Measurements from ENCODE around the gene NSD1. TPM values are rescaled to one million over a fixed set of nuclear protein-coding genes. Genes with fewer than 3 reads are reported as not detected.

NSD1 gene
- total RNA-seq, 2 donors from 2014 or later, result 150 to 190 TPM

DNA sequence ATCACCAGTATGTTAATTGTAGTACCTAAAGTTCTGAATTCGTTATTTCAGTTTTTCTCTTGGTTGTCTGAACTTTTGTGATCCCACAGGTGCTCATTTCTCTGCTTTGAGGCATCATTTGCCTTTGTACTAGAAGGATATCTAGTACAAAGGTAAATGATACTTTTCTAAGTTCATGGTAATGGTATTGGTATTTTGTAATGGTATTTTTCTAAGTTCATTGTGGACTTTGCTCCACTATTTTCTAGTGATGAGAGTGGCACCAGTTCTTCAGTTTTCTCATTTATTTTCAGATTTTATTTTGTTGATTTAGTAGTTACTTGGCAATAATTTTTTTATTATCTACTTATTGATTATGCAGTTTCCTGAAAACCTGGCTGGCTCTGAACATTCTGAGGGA is 127.9 kb downstream of the NSD1 start:
- Mint-ChIP-seq H3K9me3 (no peaks in the 10 kb centered on the region), H3K36me3 (ENCODE audit: low read depth) (peaks cover 87% of the 10 kb centered on the region), H3K27me3 (ENCODE audit: insufficient read depth) (no peaks in the 10 kb centered on the region), H3K4me3 (no peak overlapping the region), H3K27ac (peak overlapping the region; percentile 14), H3K4me1 (no peaks in the 10 kb centered on the region)
- no peaks in the 10 kb centered on the region for H3K4me1 ChIP-seq (ENCODE audit: control insufficient read depth, insufficient read depth, low read length)
- no peak overlapping the region for H3K27ac ChIP-seq (ENCODE audit: low read depth, low read length)
- H3K4me3 ChIP-seq (ENCODE audit: low read length), result no peak overlapping the region
- 96% methylated on average over 1 of the region's 1 CpG; no CpG with 5 or more reads in 1 of the 2 experiments for WGBS, 2 experiments (ENCODE audit: insufficient coverage in 1 of 2, insufficient read length in 1 of 2)
- H3K9me3 ChIP-seq (ENCODE audit: control insufficient read depth, low read length), result no peaks in the 10 kb centered on the region
- H3K36me3 ChIP-seq (ENCODE audit: control insufficient read depth, insufficient read depth, low read length), result peaks cover 95% of the 10 kb centered on the region
- TF ChIP-seq, protein P1, sequence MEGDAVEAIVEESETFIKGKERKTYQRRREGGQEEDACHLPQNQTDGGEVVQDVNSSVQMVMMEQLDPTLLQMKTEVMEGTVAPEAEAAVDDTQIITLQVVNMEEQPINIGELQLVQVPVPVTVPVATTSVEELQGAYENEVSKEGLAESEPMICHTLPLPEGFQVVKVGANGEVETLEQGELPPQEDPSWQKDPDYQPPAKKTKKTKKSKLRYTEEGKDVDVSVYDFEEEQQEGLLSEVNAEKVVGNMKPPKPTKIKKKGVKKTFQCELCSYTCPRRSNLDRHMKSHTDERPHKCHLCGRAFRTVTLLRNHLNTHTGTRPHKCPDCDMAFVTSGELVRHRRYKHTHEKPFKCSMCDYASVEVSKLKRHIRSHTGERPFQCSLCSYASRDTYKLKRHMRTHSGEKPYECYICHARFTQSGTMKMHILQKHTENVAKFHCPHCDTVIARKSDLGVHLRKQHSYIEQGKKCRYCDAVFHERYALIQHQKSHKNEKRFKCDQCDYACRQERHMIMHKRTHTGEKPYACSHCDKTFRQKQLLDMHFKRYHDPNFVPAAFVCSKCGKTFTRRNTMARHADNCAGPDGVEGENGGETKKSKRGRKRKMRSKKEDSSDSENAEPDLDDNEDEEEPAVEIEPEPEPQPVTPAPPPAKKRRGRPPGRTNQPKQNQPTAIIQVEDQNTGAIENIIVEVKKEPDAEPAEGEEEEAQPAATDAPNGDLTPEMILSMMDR (conservative IDR thresholded peaks at IDR 0.05), result no peak
- H3K27me3 ChIP-seq (ENCODE audit: control insufficient read depth, insufficient read depth, low read length, poor library complexity, severe bottlenecking), result no peaks in the 10 kb centered on the region
- no peak overlapping the region for H3K9ac ChIP-seq (ENCODE audit: extremely low read depth, low read length, poor library complexity, severe bottlenecking)
- DNase-seq, result no peak

DNA sequence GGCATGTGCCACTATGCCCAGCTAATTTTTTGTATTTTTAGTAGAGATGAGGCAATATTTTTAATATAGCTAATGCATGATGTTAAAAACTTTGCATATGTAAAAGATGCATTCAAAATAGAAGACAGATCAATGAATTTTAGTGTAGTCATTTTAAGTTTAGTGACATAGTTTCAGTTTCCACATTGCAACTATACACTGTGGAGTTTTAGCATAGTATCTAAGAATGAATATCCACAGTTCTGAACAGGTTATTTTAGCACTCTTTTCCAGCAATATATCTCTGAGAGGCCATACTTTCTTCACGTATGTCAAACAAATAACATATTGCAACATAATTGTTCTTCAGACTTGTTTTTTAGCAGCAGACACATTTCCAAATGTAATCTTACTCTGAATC is 130.6 kb downstream of the NSD1 start:
- TF ChIP-seq, protein P1 (conservative IDR thresholded peaks at IDR 0.05), result no peak
- Histone ChIP-seq H3K4me3 (ENCODE audit: low read length) (no peak overlapping the region), H3K9me3 (ENCODE audit: control insufficient read depth, low read length) (no peaks in the 10 kb centered on the region), H3K27ac (ENCODE audit: low read depth, low read length) (no peak overlapping the region), H3K27me3 (ENCODE audit: control insufficient read depth, insufficient read depth, low read length, poor library complexity, severe bottlenecking) (no peaks in the 10 kb centered on the region), H3K4me1 (ENCODE audit: control insufficient read depth, insufficient read depth, low read length) (no peaks in the 10 kb centered on the region), H3K36me3 (ENCODE audit: control insufficient read depth, insufficient read depth, low read length) (peaks cover 96% of the 10 kb centered on the region), H3K9ac (ENCODE audit: extremely low read depth, low read length, poor library complexity, severe bottlenecking) (no peak overlapping the region)
- Mint-ChIP-seq H3K9me3 (no peaks in the 10 kb centered on the region), H3K27me3 (ENCODE audit: insufficient read depth) (no peaks in the 10 kb centered on the region), H3K36me3 (ENCODE audit: low read depth) (peaks cover 87% of the 10 kb centered on the region), H3K27ac (no peak overlapping the region), H3K4me1 (peaks cover under 1% of the 10 kb centered on the region), H3K4me3 (no peak overlapping the region)
- no peak for DNase-seq
- whole genome bisulfite sequencing, 2 experiments (ENCODE audit: insufficient coverage in 1 of 2, insufficient read length in 1 of 2), result 91 to 96% methylated on average over 1 of the region's 1 CpG

DNA sequence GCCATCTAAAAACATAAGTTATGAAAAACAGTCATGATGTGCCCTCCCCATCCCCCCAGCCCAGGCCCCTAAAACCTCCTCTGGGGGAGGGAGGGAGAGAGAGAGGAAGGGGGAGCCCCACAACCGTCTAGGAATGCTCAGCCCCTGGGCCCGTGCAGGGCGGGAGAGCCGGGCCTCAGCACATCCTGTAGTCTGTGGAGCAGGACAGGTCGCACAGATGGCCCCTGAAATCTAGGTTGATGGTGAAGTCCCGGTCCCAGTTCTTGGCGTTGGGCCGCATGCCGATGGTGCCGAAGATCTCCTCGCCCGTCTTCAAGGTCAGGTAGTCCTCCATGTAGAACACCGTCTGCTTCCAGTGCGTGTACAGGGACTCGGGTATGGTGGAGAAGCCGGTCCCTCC is 131.8 kb downstream of the NSD1 start:
- Mint-ChIP-seq H3K27ac (no peak overlapping the region), H3K27me3 (ENCODE audit: insufficient read depth) (no peaks in the 10 kb centered on the region), H3K9me3 (no peaks in the 10 kb centered on the region), H3K36me3 (ENCODE audit: low read depth) (peaks cover 87% of the 10 kb centered on the region), H3K4me3 (no peak overlapping the region), H3K4me1 (peaks cover 4% of the 10 kb centered on the region)
- Histone ChIP-seq H3K27me3 (ENCODE audit: control insufficient read depth, insufficient read depth, low read length, poor library complexity, severe bottlenecking) (no peaks in the 10 kb centered on the region), H3K36me3 (ENCODE audit: control insufficient read depth, insufficient read depth, low read length) (peaks cover 96% of the 10 kb centered on the region), H3K9ac (ENCODE audit: extremely low read depth, low read length, poor library complexity, severe bottlenecking) (no peak overlapping the region), H3K4me3 (ENCODE audit: low read length) (no peak overlapping the region), H3K9me3 (ENCODE audit: control insufficient read depth, low read length) (no peaks in the 10 kb centered on the region), H3K4me1 (ENCODE audit: control insufficient read depth, insufficient read depth, low read length) (no peaks in the 10 kb centered on the region), H3K27ac (ENCODE audit: low read depth, low read length) (no peak overlapping the region)
- TF ChIP-seq, protein P1 (conservative IDR thresholded peaks at IDR 0.05), result no peak
- 95 to 100% methylated on average over 12 to 16 of the region's 16 CpGs for WGBS, 2 experiments (ENCODE audit: insufficient coverage in 1 of 2, insufficient read length in 1 of 2)
- no peak for DNase-seq
